Hepatocyte (in vitro differentiated cells): Measurements from ENCODE around the gene RUNX1.

Experiments used
- CTCF ChIP-seq: fragments of 200-600 bp; sonication (generic); IDR thresholded peaks from 2 replicates; pipeline ENCODE4 v1.5.1; 2016; ENCODE audit warnings: antibody characterized with exemption, mild to moderate bottlenecking; ENCODE audit not compliant: poor library complexity
- EZH2phosphoT487 ChIP-seq: fragments of 200-600 bp; sonication (generic); IDR thresholded peaks from one replicate; pipeline ENCODE4 v1.6.1; 2018; ENCODE audit warnings: antibody characterized with exemption, mild to moderate bottlenecking, low read depth, moderate library complexity; ENCODE audit not compliant: unreplicated experiment, severe bottlenecking

- no peak for TF ChIP-seq CTCF
- no peak for TF ChIP-seq EZH2phosphoT487
These were observed 227.4 kb downstream of the RUNX1 start for GRCh38 chr21:34821717-34822116.
